Measurements from ENCODE around the gene NTSR2.

DNA sequence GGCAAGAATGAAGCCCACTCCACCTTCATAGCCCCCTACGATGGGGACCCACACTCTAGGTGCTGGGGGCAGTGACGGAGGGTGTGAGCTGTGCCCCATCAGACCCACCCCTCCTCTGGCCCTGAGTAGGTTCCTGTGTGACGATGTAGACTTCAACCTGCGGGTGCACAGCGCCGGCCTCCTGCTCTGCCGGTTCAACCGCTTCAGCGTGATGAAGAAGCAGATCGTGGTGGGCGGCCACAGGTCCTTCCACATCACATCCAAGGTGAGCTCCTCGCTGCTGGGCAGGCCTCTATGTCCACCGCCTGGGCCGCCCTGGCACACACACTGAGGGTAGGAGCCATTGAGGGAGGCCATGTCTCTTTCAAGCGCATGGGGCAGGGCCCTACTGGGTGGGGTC is 34.9 kb downstream of the NTSR2 start:
- TF ChIP-seq, protein P1, sequence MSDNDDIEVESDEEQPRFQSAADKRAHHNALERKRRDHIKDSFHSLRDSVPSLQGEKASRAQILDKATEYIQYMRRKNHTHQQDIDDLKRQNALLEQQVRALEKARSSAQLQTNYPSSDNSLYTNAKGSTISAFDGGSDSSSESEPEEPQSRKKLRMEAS (IDR thresholded peaks at IDR 0.05; ENCODE audit: insufficient read depth, insufficient read length), result no peak
- no peak for TF ChIP-seq POLR2A (IDR thresholded peaks at IDR 0.05; ENCODE audit: low read depth, low read length)
- TF ChIP-seq, protein P2, sequence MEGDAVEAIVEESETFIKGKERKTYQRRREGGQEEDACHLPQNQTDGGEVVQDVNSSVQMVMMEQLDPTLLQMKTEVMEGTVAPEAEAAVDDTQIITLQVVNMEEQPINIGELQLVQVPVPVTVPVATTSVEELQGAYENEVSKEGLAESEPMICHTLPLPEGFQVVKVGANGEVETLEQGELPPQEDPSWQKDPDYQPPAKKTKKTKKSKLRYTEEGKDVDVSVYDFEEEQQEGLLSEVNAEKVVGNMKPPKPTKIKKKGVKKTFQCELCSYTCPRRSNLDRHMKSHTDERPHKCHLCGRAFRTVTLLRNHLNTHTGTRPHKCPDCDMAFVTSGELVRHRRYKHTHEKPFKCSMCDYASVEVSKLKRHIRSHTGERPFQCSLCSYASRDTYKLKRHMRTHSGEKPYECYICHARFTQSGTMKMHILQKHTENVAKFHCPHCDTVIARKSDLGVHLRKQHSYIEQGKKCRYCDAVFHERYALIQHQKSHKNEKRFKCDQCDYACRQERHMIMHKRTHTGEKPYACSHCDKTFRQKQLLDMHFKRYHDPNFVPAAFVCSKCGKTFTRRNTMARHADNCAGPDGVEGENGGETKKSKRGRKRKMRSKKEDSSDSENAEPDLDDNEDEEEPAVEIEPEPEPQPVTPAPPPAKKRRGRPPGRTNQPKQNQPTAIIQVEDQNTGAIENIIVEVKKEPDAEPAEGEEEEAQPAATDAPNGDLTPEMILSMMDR (IDR thresholded peaks at IDR 0.05; ENCODE audit: extremely low read depth in 1 of 2, insufficient read depth in 1 of 2, low read depth in 1 of 2, low read length in 2 of 2), result no peak
- TF ChIP-seq EZH2 (IDR thresholded peaks at IDR 0.05; ENCODE audit: borderline replicate concordance, low read depth, low read length, severe bottlenecking), result no peak
